Spinal cord (tissue), 10 donors: ENCODE data around the gene RGS12. TPM values are rescaled to one million over a fixed set of nuclear protein-coding genes. Genes with fewer than 3 reads are reported as not detected.

Source experiments
- DNase-seq, 6 donors: peaks; one replicate each; pipeline versions ENCODE4 v3.0.0 to v3.0.0-alpha.2; 2013 to 2015; ENCODE audit warnings: low spot score in 6 of 6, low read depth in 4 of 6
- H3K27ac ChIP-seq: one replicate; pipeline ENCODE4 v1.5.1; 2013; ENCODE audit warnings: low read depth, low read length, control low read depth
- H3K27me3 ChIP-seq: one replicate; pipeline ENCODE4 v1.6.1; 2013; ENCODE audit warnings: low read length; ENCODE audit not compliant: control insufficient read depth, insufficient read depth
- H3K36me3 ChIP-seq: one replicate; pipeline ENCODE4 v1.6.1; 2013; ENCODE audit warnings: low read length; ENCODE audit not compliant: control insufficient read depth, insufficient read depth
- H3K4me1 ChIP-seq: one replicate; pipeline ENCODE4 v1.6.1; 2013; ENCODE audit warnings: low read length; ENCODE audit not compliant: control insufficient read depth, insufficient read depth
- H3K4me3 ChIP-seq: one replicate; pipeline ENCODE4 v1.5.1; 2013; ENCODE audit warnings: low read depth, low read length, control low read depth
- H3K9me3 ChIP-seq: one replicate; pipeline ENCODE4 v1.6.1; 2013; ENCODE audit warnings: low read length; ENCODE audit not compliant: control insufficient read depth, insufficient read depth
- WGBS: methylation state at CpG from one replicate; pipeline ENCODE4 v1.1.5; 2013; ENCODE audit warnings: missing lambda C conversion rate; ENCODE audit not compliant: insufficient coverage; 5-methylcytosine and 5-hydroxymethylcytosine counted together
- polyA plus RNA-seq, 2 donors: library from polyadenylated mRNA; unstranded; fragments of 120-200 nt; gene quantifications; one replicate each; pipeline ENCODE4 v1.2.1, GENCODE V29; 2013; ENCODE audit not compliant: insufficient read length in 2 of 2
- total RNA-seq, 2 donors: library from RNA; depleted of rRNA in 1 of 2; stranded (reverse); fragments of 120-200 nt in 1 of 2; fragments of >200 nt in 1 of 2; gene quantifications; one replicate each; pipeline versions ENCODE4 v1.2.3 to v1.2.4, GENCODE V29; 2013 to 2014
- donor health status: healthy.

RGS12 gene
- total and polyA plus RNA-seq, 4 donors, result 30.8 to 96.3 (median 60.9) TPM

DNA sequence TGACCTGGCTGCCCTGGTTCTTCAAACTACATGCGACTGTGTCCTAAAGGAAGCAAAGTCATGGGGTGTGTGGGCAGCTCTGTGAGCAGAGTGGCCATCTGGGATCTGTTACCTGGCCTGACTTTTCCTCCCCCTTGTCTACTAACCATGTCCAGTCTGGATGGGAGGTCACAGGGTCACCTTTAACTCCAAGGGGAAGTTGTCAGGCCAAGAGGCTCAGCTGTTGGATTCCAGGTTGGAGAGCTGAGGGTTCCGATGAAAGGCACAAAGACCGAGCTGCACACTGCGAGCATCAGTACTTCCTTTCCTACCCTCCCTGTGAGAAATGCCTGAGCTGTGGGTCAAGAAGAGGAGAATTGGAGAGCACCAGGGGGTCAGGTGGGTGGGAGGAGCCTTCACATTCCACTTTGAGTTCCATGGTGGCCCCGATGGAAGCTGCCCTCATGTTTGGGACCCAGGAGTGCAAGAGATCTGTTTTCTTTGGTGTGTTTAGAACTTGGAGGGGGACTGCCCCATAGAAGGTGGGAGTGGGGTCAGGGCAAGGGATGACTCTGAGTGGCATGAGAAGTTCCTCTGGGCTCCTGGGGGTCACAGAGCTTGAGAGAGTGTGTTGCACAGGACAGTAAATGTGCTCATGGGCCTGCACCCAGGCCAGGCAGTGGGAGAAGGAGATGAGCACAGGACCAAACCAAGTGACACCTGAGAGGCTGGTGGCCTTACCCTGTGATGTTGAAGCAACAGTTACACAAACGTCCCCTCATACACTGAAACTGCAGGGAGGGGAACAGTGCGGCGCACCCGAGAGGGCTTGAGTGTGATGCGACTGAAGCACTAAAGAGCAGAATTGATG is 36.2 kb downstream of the RGS12 start:
- no peak for DNase-seq
- Histone ChIP-seq H3K36me3 (peaks cover 6% of the 10 kb centered on the region), H3K27me3 (no peaks in the 10 kb centered on the region), H3K4me3 (no peak overlapping the region), H3K9me3 (peaks cover 2% of the 10 kb centered on the region), H3K27ac (no peak overlapping the region), H3K4me1 (peaks cover 10% of the 10 kb centered on the region)
- WGBS, result 100% methylated on average over 1 of the region's 10 CpGs

DNA sequence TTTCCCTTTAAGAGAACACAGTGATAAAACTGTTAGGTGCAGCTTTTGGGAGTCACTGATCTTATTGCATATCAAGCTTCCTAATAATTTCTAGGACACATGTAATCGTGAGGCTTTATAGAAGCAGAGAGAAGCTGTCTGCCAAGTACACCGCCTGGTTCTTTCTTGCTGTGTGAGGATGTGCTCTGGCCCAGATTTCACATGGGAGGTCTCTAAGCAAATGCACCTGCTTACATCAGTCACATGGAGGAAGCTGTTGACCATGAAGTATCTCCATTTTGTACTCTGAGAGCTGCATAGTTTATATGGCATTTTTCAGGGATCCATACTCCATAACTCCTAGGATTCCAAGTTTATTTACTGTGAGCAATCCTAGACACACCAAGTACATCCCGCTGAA is 37.1 kb downstream of the RGS12 start:
- H3K9me3 ChIP-seq, result peaks cover 2% of the 10 kb centered on the region
- H3K4me1 ChIP-seq, result peaks cover 5% of the 10 kb centered on the region
- H3K4me3 ChIP-seq, result no peak overlapping the region
- H3K27ac ChIP-seq, result no peak overlapping the region
- peaks cover 2% of the 10 kb centered on the region for H3K36me3 ChIP-seq
- WGBS, result no CpG with 5 or more reads among the region's 3 CpGs
- DNase-seq, result no peak
- no peaks in the 10 kb centered on the region for H3K27me3 ChIP-seq

DNA sequence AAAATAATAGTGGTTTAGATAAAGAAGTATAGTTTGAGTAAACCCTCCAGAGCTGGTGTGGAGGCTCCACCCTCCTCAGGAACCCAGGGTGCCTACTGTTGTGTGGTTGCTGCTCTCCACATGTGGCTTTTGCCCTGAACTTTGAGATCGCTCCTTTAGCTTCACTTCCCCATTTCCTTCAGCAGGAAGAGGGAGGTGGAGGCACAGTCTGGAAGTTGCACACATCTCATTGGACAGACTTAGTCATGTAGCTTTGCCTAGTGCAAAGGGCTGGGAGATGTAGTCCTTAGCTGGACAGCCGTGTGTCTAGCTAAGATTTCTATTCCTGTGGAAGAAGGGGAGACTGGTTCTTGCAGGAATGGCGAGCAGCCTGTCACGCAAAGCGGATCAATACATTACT is 37.9 kb downstream of the RGS12 start:
- Histone ChIP-seq H3K36me3 (peaks cover 2% of the 10 kb centered on the region), H3K4me3 (no peak overlapping the region), H3K27ac (no peak overlapping the region), H3K9me3 (no peaks in the 10 kb centered on the region), H3K27me3 (no peaks in the 10 kb centered on the region), H3K4me1 (peaks cover 10% of the 10 kb centered on the region)
- DNase-seq, result no peak
- 60% methylated on average over 1 of the region's 5 CpGs for WGBS

DNA sequence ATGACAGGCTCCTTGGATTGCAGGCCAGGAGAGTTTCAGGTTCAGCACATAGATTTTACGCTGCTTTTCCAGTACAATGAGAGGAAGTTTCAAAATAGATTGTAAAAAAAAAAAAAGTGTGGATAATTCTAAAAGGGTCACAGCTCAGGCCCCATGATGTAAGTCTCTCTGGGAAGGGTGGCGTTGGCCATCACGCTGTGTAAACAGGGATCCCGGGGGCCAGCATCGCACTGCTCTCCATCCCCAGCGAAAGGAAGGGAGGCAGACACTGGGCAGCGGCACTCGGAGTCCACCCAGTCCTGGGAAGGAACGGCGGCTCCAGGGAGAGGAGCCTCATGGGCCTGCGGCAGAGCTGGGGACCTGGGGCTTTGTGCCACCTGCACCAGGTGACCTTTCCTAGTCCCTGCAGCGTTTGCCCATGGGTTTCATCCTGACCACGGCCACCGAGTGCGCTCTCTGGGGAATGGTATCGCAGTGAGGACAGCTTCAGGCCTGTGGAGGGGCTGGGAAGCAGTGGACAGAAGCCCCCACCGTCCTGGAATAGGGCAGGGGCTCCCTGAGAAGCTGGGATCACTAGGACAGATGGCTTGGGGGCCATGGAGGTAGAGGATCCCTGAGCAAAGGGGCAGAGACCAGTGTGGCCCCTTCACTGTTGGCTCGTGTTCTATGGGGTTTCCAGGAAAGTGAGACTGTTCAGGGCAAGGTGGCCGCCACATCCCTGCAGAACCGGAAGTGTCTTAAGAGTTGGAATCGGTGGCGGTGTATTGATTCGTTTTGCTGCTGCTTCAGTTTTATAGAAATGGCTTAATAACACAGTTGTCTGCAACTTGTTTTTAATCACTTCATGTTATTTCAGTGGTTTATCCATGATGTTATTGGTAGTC is 38.9 kb downstream of the RGS12 start:
- H3K36me3 ChIP-seq, result peaks cover 2% of the 10 kb centered on the region
- no peak for DNase-seq
- 91% methylated on average over 19 of the region's 23 CpGs for WGBS
- no peak overlapping the region for H3K4me3 ChIP-seq
- no peaks in the 10 kb centered on the region for H3K9me3 ChIP-seq
- peaks cover 15% of the 10 kb centered on the region for H3K4me1 ChIP-seq
- no peaks in the 10 kb centered on the region for H3K27me3 ChIP-seq
- H3K27ac ChIP-seq, result no peak overlapping the region

DNA sequence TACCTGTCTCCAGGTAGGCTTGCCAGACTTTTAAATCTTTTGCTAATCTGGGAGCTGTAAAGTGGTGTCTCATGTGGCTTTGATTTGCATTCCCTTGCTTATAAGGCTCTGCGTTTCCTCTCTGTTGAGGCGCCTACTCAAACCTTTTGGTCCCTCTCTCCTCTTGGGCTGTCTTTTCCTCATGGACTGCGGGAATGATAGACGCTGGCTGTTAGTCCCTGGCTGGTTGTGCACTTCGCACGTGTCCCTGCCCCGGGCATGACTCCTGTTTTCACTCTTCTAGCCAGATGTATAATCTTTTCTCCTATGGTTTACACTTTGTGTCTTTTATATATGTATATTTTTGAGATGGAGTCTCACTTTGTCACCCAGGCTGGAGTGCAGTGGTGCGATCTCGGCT is 39.7 kb downstream of the RGS12 start:
- Histone ChIP-seq H3K27me3 (no peaks in the 10 kb centered on the region), H3K36me3 (peaks cover 2% of the 10 kb centered on the region), H3K4me1 (peaks cover 15% of the 10 kb centered on the region), H3K27ac (no peak overlapping the region), H3K4me3 (no peak overlapping the region), H3K9me3 (no peaks in the 10 kb centered on the region)
- 85% methylated on average over 4 of the region's 9 CpGs for WGBS
- DNase-seq, result no peak

DNA sequence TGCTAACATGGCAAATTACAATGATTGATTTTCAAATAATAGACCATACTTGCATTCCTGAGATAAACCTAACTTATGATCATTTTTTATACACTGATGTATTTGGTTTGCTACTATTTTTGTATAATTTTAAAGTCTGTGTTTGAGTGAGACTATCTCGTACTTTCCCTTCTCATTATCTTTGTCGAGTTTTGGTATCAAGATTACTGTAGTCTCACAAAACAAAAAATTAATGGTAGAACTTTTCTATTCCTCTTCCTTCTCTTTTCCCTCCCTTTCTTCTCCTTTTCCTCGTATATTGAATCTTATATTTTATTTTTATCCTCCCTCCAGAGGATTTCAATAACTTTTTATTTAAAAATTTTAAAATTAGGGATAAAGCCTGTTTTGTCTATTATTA is 41.5 kb downstream of the RGS12 start:
- DNase-seq, result no peak

DNA sequence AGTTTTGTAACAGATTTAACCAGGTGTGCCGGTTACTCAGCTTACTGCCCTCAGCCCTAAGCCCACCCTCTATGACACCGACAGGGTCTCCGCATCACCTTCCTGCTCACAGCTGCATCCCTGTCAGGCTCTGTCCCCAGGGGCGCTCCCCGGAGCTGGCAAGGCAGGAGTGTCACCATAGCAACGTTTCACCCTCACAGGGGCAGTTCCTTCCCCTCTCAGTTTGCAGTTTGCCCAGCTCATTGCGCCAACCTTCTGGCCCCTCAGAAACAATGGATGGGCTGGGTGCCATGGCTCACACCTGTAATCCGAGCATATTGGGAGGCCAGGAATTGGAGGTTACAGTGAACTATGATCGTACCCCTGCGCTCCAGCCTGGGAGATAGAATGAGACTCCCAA is 42.6 kb downstream of the RGS12 start:
- H3K4me1 ChIP-seq, result peaks cover 30% of the 10 kb centered on the region
- 49% methylated on average over 9 of the region's 10 CpGs for WGBS
- no peak for DNase-seq
- no peaks in the 10 kb centered on the region for H3K27me3 ChIP-seq
- peaks cover 13% of the 10 kb centered on the region for H3K36me3 ChIP-seq
- no peak overlapping the region for H3K27ac ChIP-seq
- no peaks in the 10 kb centered on the region for H3K9me3 ChIP-seq
- no peak overlapping the region for H3K4me3 ChIP-seq

More for the DNA sequence above, 41.5 kb downstream of the RGS12 start:
- Histone ChIP-seq H3K4me3 (no peak overlapping the region), H3K27me3 (no peaks in the 10 kb centered on the region), H3K4me1 (peaks cover 25% of the 10 kb centered on the region), H3K27ac (no peak overlapping the region), H3K9me3 (no peaks in the 10 kb centered on the region), H3K36me3 (peaks cover 8% of the 10 kb centered on the region)
- WGBS, result no CpG with 5 or more reads among the region's 3 CpGs

DNA sequence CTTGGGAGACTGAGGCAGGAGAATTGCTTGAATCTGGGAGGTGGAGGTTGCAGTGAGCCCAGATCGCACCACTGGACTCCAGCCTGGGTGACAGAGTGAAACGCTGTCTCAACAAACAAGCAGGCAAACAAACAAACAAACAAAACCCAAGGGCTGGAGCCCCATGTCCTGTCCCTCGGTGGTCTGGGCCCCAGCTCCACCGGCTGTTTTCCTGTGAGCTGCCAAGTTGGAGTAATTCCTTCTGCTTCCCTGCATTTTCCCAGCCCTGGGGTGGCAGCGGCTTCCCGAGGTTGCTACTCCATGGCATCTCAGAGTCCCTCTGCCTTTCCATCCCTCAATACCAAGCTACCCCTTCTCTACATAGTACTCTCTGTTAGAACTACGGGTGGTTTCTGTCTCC is 43.2 kb downstream of the RGS12 start:
- peaks cover 36% of the 10 kb centered on the region for H3K4me1 ChIP-seq
- H3K27me3 ChIP-seq, result no peaks in the 10 kb centered on the region
- no peak overlapping the region for H3K27ac ChIP-seq
- no peak overlapping the region for H3K4me3 ChIP-seq
- H3K9me3 ChIP-seq, result no peaks in the 10 kb centered on the region
- WGBS, result 52% methylated on average over 6 of the region's 7 CpGs
- DNase-seq, result no peak
- peaks cover 19% of the 10 kb centered on the region for H3K36me3 ChIP-seq

DNA sequence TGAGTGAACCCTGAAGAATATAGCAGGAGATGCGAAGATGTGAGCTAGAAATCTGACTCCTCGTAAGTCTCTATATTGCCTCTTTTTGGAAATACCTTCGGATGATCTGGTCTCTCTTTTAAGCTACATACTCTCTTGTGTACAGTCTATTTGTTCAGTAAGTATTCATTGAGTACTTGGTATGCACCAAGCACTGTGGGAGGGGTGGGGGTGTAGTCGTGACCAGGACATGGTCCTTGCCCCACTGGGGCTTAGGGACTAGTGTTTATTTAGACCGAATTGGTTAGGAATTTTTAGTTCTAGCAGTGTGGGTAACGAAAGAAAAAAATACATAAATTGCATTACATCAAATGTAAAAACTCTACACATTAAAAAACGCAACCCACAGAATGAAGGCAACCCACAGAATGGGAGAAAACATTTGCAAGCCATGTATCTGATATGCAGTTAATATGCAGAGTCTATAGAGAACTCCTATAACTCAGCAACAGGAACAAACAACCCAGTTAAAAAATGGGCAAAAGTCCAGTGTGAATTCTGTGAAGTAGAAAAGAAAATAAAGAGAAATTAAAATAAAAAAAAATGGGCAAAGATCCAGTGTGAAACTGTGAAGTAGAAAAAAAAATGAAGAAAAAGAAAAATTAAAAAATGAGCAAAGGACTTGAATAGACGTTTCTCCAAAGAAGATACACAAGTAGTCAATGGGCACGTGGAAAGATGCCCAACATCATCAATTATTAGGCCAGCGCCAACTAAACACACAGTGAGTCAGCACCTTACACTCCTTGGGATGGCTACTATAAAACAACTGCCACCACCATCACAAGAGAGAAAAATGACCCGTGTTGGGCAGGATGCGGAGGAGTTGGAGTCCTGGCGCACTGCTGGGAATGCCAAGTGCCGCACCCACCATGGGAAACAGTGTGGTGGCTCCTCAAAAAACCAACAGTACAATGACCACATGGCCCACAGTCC is 43.8 kb downstream of the RGS12 start:
- Histone ChIP-seq H3K27ac (no peak overlapping the region), H3K36me3 (peaks cover 17% of the 10 kb centered on the region), H3K4me3 (no peak overlapping the region), H3K27me3 (no peaks in the 10 kb centered on the region), H3K9me3 (no peaks in the 10 kb centered on the region), H3K4me1 (peaks cover 37% of the 10 kb centered on the region)
- DNase-seq, result no peak
- 83% methylated on average over 5 of the region's 14 CpGs for WGBS
